GM21825 (cell line): ENCODE data around the gene ZNF20.

Experiments used
- ATAC-seq: cut with Tn5 transposase; IDR thresholded peaks from one replicate; pipeline ENCODE4 v1.9.1; 2021; ENCODE audit warnings: mild to moderate bottlenecking, moderate library complexity; ENCODE audit not compliant: unreplicated experiment

ZNF20 gene

GRCh38 chr19:12139885-12140544 is at the start of gene ZNF20:
TSS of gene ZNF20 (minus strand) at chr19:12140350. CDS start at chr19:12140182, 168 bp downstream.
- ATAC-seq: peak; percentile 79

- ATAC-seq: no peak
Measured at GRCh38 chr19:12187625-12188024, 47.5 kb upstream of the ZNF20 start.

- ATAC-seq: no peak
Measured at GRCh38 chr19:12180377-12180776, 40.2 kb upstream of the ZNF20 start.

- no peak for ATAC-seq
Measured at GRCh38 chr19:12166626-12167025, 26.5 kb upstream of the ZNF20 start.

GRCh38 chr19:12163826-12164225 is 23.7 kb upstream of the ZNF20 start:
- no peak for ATAC-seq

- ATAC-seq: peak; percentile 94
Measured at GRCh38 chr19:12162882-12163806, 23.0 kb upstream of the ZNF20 start, which contains the start of gene ZNF136. TSS of gene ZNF136 (plus strand) at chr19:12163096. CDS start at chr19:12163204, 108 bp downstream.

- no peak for ATAC-seq
Measured at GRCh38 chr19:12162513-12162881, 22.3 kb upstream of the ZNF20 start.

- no peak for ATAC-seq
Measured at GRCh38 chr19:12159773-12160414, 19.7 kb upstream of the ZNF20 start.

GRCh38 chr19:12156223-12157058 is 16.3 kb upstream of the ZNF20 start, which contains the start of gene ZNF625:
TSS of gene ZNF625 (minus strand) at chr19:12156734. CDS start at chr19:12156558, 176 bp downstream.
- peak; percentile 60 for ATAC-seq

- no peak for ATAC-seq
Measured at GRCh38 chr19:12155324-12155860, 15.2 kb upstream of the ZNF20 start.

GRCh38 chr19:12145348-12145747 is 5.2 kb upstream of the ZNF20 start:
- ATAC-seq: no peak

- no peak for ATAC-seq
Measured at GRCh38 chr19:12141405-12141736, 1.2 kb upstream of the ZNF20 start.

- ATAC-seq: no peak
Measured at GRCh38 chr19:12140545-12141404, 625 bp upstream of the ZNF20 start.

GRCh38 chr19:12139269-12139668 is 881 bp downstream of the ZNF20 start:
- ATAC-seq: no peak

- no peak for ATAC-seq
Measured at GRCh38 chr19:12137221-12137940, 2.8 kb downstream of the ZNF20 start.

GRCh38 chr19:12133069-12133468 is 7.1 kb downstream of the ZNF20 start:
- no peak for ATAC-seq

- no peak for ATAC-seq
Measured at GRCh38 chr19:12126707-12127106, 13.4 kb downstream of the ZNF20 start.

- no peak for ATAC-seq
Measured at GRCh38 chr19:12117201-12117970, 22.8 kb downstream of the ZNF20 start.
